AG04450 (cell line): ENCODE measurements around the gene SLC8A3. TPM values are rescaled to one million over a fixed set of nuclear protein-coding genes. Genes with fewer than 3 reads are reported as not detected.

Experiments
- CTCF ChIA-PET: fragments of 300-600, 350-600 bp; formaldehyde crosslinking; extraction: SDS; loops from one replicate; lab custom pipeline; 2022; ENCODE audit warnings: antibody characterized with exemption, inconsistent platforms; lab: Charles Lee
- POLR2A ChIA-PET: fragments of 350-600 bp; formaldehyde crosslinking; extraction: SDS; loops from one replicate; lab custom pipeline; 2021; ENCODE audit warnings: antibody characterized with exemption, inconsistent platforms; lab: Yijun Ruan, JAX
- DNase-seq: peaks from one replicate; pipeline ENCODE4 v3.0.0-alpha.2; 2011; ENCODE audit warnings: low read depth, low spot score
- H3K27ac ChIP-seq: one replicate; pipeline ENCODE4 v1.5.1; 2012; ENCODE audit warnings: low read depth, low read length, control low read depth
- H3K27me3 ChIP-seq: one replicate; pipeline ENCODE4 v1.6.0; 2012; ENCODE audit warnings: low read length; ENCODE audit not compliant: control insufficient read depth, insufficient read depth
- H3K4me3 ChIP-seq: 2 replicates; pipeline ENCODE4 v1.5.1; 2011; ENCODE audit warnings: mild to moderate bottlenecking, low read depth, low read length, control low read depth
- H3K9me3 ChIP-seq: 2 replicates; pipeline ENCODE4 v1.5.1; 2012; ENCODE audit warnings: low read length; ENCODE audit not compliant: control insufficient read depth, insufficient read depth
- polyA plus RNA-seq: library from polyadenylated mRNA; depleted of rRNA; stranded (reverse); fragments of >200 nt; gene quantifications from 2 replicates; pipeline ENCODE4 v1.2.3, GENCODE V29; 2011
- TF ChIP-seq, protein P1 (sequence below): IDR thresholded peaks from 2 replicates; pipeline ENCODE4 v1.5.1; 2011; ENCODE audit warnings: low read depth, low read length, control low read depth, inconsistent platforms

SLC8A3 gene
- polyA plus RNA-seq, 1 experiment: not detected

DNA sequence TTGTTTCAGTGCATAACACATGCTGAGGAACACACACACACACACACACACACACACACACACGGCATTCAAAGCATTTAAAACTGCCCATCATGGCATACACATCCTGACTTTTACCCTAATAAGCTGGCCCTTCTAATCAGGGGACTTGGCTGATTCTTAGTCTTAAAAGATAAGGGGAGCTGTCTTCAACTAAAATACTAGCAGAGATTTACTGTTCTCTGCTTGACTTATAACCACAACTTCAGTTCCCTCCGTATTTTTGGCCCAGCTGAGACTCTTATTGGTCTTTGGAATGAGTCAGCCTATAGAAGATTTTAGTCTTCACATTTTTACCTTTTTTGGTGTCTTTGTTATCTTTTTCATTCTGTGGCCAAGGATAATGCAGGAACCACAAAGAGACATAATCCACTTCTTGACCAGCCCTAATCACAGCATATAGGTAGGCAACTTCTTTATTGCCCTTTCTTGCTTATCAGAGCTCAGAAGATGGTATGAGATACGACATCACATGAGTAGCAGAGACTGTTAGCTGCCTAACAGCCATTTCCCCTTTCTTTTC, 25.1 kb upstream of the SLC8A3 start:
- CTCF ChIA-PET: no interaction called here
- no peak overlapping the region for H3K4me3 ChIP-seq
- TF ChIP-seq, protein P1, sequence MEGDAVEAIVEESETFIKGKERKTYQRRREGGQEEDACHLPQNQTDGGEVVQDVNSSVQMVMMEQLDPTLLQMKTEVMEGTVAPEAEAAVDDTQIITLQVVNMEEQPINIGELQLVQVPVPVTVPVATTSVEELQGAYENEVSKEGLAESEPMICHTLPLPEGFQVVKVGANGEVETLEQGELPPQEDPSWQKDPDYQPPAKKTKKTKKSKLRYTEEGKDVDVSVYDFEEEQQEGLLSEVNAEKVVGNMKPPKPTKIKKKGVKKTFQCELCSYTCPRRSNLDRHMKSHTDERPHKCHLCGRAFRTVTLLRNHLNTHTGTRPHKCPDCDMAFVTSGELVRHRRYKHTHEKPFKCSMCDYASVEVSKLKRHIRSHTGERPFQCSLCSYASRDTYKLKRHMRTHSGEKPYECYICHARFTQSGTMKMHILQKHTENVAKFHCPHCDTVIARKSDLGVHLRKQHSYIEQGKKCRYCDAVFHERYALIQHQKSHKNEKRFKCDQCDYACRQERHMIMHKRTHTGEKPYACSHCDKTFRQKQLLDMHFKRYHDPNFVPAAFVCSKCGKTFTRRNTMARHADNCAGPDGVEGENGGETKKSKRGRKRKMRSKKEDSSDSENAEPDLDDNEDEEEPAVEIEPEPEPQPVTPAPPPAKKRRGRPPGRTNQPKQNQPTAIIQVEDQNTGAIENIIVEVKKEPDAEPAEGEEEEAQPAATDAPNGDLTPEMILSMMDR: no peak
- no peaks in the 10 kb centered on the region for H3K9me3 ChIP-seq
- DNase-seq: no peak
- H3K27me3 ChIP-seq: no peaks in the 10 kb centered on the region
- POLR2A ChIA-PET: no interaction called here
- no peak overlapping the region for H3K27ac ChIP-seq

GRCh38 chr14:70212752-70213151, 24.0 kb upstream of the SLC8A3 start:
- CTCF ChIA-PET: no interaction called here
- no peak for DNase-seq
- no peak overlapping the region for H3K4me3 ChIP-seq
- TF ChIP-seq, protein P1: no peak
- H3K9me3 ChIP-seq: no peaks in the 10 kb centered on the region
- POLR2A ChIA-PET: no interaction called here
- no peak overlapping the region for H3K27ac ChIP-seq
- H3K27me3 ChIP-seq: no peaks in the 10 kb centered on the region

DNA sequence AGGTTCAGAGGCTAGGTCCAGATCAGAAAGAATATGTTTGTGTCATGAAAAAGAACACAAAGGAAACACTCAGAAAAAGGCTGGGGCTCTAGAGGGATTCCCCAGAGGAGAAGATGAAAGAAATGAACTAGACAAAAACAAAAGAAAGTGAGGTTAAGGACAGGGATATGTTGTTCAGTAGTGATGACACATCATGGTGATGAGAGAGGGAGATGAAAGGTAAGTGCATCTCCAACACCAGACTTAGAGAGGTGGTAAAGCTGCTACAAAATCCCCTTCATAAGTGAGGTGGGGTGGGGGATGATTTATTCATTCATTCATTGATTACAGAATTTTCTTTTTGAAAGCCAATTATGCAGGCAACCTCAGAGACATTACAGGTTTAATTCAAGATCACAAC, 19.6 kb upstream of the SLC8A3 start:
- H3K9me3 ChIP-seq: no peaks in the 10 kb centered on the region
- ChIA-PET POLR2A (no interaction called here), CTCF (no interaction called here)
- no peak overlapping the region for H3K27ac ChIP-seq
- H3K27me3 ChIP-seq: no peaks in the 10 kb centered on the region
- H3K4me3 ChIP-seq: no peak overlapping the region
- TF ChIP-seq, protein P1: no peak
- no peak for DNase-seq

DNA sequence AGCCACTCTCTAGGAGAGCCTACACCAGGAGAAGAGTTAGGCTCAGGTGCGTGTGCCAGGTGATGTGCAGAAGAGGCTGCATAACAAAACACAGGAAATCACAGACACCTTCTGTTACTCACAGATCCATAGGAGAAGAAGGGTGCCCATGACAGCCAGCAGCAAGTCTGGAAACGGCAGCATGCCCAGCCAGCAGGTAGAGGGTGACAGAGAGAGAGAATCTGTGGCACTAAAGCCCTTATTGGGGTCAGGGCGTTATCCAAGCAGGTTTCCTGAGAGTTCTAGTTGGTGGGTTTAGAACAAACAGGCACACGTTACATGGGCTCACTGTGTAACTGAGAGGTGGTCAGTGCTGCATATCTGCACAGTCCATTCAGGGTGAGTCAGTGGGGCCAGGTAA, 14.9 kb upstream of the SLC8A3 start:
- no peak for DNase-seq
- no peaks in the 10 kb centered on the region for H3K9me3 ChIP-seq
- POLR2A ChIA-PET: no interaction called here
- no peak overlapping the region for H3K4me3 ChIP-seq
- H3K27ac ChIP-seq: no peak overlapping the region
- CTCF ChIA-PET: no interaction called here
- TF ChIP-seq, protein P1: no peak
- H3K27me3 ChIP-seq: no peaks in the 10 kb centered on the region

DNA sequence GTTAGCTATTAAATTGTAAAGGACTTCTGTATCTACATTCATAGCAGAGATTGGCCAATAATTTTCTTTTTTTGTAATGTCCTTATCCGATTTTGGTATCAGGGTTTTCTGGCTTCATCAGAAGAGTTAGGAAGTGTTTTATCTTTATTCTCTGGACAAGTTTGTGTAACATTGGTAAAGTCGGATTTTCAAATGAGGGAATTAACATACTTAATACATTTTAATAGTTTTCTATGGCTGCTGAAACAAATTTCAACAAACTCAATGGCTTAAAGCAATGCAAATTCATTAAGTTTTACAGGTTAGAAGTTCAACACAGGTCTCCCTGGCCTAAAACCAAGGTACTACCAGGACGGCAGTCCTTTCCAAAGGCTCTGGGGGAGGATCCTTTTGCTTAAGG, 13.2 kb upstream of the SLC8A3 start:
- H3K4me3 ChIP-seq: no peak overlapping the region
- DNase-seq: no peak
- POLR2A ChIA-PET: no interaction called here
- no peaks in the 10 kb centered on the region for H3K27me3 ChIP-seq
- H3K9me3 ChIP-seq: no peaks in the 10 kb centered on the region
- CTCF ChIA-PET: no interaction called here
- no peak overlapping the region for H3K27ac ChIP-seq
- TF ChIP-seq, protein P1: no peak
